IPS DF 4.7 (cell line): ENCODE data around the gene ADGRV1.

ENCODE experiments used
- DNase-seq: peaks from one replicate; pipeline ENCODE4 v3.0.0-alpha.2; 2013; ENCODE audit warnings: low spot score; ENCODE audit errors: extremely low read depth

The ADGRV1 gene, protein sequence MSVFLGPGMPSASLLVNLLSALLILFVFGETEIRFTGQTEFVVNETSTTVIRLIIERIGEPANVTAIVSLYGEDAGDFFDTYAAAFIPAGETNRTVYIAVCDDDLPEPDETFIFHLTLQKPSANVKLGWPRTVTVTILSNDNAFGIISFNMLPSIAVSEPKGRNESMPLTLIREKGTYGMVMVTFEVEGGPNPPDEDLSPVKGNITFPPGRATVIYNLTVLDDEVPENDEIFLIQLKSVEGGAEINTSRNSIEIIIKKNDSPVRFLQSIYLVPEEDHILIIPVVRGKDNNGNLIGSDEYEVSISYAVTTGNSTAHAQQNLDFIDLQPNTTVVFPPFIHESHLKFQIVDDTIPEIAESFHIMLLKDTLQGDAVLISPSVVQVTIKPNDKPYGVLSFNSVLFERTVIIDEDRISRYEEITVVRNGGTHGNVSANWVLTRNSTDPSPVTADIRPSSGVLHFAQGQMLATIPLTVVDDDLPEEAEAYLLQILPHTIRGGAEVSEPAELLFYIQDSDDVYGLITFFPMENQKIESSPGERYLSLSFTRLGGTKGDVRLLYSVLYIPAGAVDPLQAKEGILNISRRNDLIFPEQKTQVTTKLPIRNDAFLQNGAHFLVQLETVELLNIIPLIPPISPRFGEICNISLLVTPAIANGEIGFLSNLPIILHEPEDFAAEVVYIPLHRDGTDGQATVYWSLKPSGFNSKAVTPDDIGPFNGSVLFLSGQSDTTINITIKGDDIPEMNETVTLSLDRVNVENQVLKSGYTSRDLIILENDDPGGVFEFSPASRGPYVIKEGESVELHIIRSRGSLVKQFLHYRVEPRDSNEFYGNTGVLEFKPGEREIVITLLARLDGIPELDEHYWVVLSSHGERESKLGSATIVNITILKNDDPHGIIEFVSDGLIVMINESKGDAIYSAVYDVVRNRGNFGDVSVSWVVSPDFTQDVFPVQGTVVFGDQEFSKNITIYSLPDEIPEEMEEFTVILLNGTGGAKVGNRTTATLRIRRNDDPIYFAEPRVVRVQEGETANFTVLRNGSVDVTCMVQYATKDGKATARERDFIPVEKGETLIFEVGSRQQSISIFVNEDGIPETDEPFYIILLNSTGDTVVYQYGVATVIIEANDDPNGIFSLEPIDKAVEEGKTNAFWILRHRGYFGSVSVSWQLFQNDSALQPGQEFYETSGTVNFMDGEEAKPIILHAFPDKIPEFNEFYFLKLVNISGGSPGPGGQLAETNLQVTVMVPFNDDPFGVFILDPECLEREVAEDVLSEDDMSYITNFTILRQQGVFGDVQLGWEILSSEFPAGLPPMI (N-terminal part only)

DNA sequence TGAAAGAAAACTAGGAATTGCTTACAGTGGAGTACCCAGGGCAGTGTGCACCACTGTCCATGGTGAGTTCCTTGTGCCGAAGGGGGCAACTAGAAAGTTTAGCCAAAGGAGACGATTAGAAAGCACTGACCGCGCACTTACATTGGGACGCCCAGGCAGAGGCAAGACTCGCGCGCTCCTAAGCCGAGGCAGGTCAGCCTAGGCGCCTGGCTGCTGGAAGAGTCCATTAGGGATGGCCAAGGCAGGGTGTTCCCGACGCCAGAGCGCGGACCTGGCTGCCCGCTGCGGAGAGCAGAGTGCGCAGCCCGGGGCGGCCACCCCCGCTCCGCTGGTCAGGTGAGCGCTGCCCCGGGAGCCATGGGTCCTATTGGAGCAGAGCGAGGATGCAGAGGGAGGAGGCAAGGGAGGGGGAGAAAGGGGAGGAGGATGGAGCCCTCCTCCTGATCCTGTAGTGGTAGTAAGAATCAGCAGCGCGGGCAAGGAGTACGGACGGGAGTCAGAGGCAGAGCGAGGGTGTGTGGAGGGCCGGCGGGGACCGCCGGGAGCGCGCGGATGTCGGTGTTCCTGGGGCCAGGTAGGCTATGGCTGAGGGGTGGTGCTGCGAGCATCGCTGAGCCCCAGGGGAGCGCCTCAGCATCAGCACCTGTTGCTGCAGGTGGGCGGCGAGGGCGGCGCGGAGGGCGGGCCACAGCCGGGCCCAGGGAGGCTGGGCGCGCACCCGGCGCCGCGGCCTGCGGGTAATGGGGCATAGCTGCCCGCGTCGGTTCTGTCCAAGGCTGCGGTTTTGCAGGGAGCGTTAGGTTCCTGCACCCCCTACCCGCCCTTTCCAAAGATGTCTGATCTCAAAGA lies at the start of gene ADGRV1:
TSS of gene ADGRV1 (plus strand) at position 454 of the 849 bp plus-strand sequence. CDS start at position 553, 99 bp downstream.
- peak; percentile 98 for DNase-seq

GRCh38 chr5:90510438-90510837 lies 48.2 kb upstream of the ADGRV1 start:
- DNase-seq: no peak

- DNase-seq: no peak
These were observed 44.1 kb upstream of the ADGRV1 start for GRCh38 chr5:90514520-90514919.

DNA sequence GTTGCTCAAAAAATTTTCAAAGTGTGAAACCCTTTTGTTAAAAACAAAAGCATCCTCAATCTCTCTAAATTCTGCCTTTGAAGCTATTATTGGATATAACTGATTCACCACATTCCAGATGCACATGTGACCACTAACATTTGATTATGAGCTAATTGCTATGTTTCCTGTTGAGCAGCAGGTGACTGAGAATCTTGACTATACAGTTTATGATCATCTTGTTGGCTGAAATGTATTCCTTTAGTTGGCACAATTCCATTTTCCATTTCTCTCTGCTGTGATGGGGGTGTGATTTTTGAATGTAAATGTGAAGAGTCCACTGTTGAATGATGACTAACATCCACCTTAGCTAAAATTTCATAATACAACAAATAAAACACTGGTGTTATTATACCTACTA lies 39.9 kb upstream of the ADGRV1 start:
- DNase-seq: no peak

DNA sequence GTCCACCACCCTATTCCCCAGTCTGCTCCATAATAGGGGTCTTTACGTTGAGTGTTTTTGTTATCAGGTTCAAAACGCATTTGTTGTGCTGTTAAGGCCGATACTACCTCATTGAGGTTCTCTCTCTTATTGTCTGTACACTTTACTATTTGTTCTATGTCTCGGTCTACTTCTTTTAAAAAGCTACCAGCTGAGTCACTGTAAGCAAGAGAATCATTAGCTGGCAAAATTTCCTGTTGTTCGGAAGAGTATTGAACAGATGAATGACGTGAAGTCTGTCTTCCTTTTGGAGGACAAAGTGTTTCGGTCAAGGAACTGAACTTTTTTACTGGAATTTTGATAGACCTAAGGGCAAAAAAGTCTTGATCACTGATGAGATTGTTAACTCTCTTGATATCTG lies 39.5 kb upstream of the ADGRV1 start:
- no peak for DNase-seq

GRCh38 chr5:90528601-90529193 lies 29.9 kb upstream of the ADGRV1 start:
- DNase-seq: no peak

GRCh38 chr5:90529194-90529938 lies 29.2 kb upstream of the ADGRV1 start, which contains the start of gene LYSMD3:
LYSMD3 (minus strand) TSS chr5:90529584; CDS start chr5:90525289, 4,295 bp downstream.
- peak; percentile 82 for DNase-seq

GRCh38 chr5:90529939-90530677 lies 28.5 kb upstream of the ADGRV1 start:
- DNase-seq: no peak

DNA sequence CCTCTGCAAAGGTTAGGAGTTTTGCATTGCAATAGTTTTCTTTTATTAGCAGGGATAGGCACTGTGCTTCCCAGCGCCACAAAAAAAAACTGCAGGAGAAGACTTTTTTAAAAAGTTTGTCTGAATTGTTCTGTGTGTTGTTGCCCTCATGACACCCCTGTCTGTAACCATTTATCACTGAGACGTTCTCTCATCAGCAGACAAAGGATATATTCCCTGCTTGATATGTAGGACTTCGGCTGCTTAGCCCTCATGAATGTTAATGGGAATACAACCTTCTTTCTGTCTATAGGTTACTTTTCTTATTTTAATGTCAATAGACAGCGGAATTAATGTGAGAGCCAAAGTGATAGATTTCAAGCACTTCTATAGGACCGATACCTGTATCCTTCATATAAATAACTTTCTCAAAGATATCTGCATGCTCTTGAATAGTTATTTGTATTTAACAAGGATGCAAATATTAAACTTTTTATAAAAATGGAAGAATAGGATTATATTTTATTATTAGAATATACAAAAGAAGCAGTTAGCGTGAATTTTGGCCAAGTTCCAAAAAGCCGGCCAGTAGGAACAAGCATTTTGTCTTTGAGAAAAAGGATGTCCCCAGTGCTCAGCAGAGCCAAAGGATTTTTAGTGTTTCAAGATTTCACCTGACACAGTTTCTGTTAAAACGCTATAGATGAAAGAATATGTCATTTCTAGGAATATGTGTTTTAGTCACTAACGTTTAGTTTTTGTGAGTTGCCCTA lies 27.7 kb upstream of the ADGRV1 start:
- no peak for DNase-seq

- DNase-seq: no peak
These were observed 24.8 kb upstream of the ADGRV1 start for GRCh38 chr5:90533794-90534193.

DNA sequence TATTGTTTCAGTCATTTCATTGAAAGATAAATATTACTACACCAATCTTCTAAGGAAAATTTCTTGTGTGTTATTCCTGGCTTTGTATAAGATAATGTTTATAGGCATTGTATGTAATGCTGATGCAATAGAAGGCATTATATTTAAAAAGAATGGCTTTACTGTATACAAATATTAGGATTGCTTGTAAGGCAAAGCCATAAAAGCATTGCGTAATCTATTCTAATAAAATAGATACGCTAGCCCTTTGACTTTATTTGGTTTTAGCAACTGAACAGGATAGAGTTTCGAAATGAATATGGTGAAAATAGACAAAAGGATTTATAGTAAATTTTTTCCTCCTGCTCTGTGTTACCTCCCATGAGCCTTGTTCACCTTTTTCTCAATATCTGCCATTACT lies 23.7 kb upstream of the ADGRV1 start:
- no peak for DNase-seq

DNA sequence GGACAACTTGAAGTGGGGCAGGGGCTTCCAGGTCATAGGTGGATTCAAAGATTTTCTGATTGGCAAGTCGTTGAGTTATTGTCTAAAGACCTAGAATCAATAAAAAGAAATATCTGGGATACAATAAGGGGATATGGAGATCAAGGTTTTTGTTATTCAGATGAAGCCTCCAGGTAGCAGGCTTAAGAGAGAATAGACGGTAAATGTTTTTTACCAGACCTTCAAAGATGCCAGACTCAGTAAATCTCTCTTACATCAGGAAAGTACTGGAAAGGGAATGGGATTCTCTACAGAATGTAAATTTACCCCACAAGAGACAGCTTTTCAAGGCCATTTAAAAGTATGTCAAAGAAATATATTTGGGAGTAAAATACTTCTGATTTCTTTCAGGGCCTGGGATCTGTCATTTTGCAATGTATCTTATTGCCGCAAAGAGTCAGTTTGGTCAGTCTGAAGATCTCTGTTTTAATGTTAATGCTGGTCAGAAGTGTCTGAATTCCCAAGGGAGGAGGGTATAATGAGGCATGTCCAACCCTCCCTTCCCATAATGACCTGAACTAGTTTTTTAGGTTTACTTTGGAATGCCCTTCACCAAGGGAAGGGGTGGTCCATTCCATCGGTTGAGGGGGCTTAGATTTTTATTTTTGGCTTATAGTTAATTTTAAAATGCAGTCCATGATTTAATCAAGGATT lies 15.6 kb upstream of the ADGRV1 start:
- DNase-seq: no peak

DNA sequence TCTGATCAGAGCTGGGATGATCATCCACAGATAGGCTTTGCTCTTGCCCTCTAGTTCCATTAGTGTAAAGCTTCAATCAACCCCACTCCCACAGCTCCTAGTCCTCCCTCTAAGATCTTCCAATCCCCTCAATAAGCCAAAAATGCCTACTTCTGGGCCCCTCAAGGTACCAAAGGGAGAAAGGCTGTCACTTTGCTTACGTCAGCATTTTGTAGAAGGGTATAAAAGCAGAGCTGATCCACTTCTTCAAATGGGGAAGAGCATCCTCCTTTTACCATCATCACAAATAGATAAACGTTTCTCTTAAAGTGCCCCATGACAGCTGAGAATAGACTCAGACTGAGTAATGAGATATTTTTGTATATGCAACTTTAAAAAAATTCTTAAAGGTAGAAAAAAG lies 13.1 kb upstream of the ADGRV1 start:
- DNase-seq: no peak

DNA sequence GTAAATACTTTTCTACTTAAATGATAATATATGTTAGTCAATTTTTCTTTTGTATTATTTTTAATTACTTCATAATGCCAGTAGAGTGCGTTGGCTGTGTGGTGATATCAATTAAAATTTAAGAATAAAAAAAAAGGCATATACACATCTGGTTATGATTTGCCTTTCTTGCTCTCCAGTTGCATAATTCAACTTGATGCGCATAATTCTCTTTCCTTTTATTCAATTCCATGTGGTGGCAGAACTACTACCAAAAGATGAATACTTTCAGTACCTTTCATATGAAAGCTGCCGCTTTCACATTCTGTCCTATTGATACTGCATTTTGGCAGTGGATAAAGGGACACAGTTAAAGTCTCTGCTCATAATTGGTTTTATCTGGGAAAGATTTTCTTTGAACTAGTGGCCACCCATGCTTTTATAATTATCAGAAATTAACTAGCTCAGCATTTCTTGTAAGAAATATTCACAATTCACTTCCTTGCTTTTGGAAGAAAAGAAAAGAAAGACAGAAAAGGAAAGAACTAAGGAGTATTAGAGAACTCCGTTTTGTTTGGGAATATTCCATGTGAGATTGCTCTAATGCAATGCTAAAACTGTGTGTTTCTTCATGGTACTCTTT lies 12.3 kb upstream of the ADGRV1 start:
- DNase-seq: no peak

GRCh38 chr5:90547072-90547536 lies 11.5 kb upstream of the ADGRV1 start:
- no peak for DNase-seq

- DNase-seq: no peak
These were observed 10.5 kb upstream of the ADGRV1 start for GRCh38 chr5:90548069-90548593.
